ENCODE results near the gene STXBP3.
"Not testable (repeated sequence)": the region's sequence is repeated elsewhere in the genome, so short reads cannot be mapped to it uniquely, and the experiment has no call there.

STXBP3 gene

GRCh38 chr1:108746382-108747170 is at the start of gene STXBP3:
Gene STXBP3, plus strand, starts transcription at chr1:108746674. Its CDS starts 64 bp downstream, at chr1:108746738.
- DNase-seq (ENCODE audit: insufficient read length, low spot score): peak; percentile 76
- FAIRE-seq: peak; percentile 73

- DNase-seq (ENCODE audit: insufficient read length, low spot score): no peak
- no peak for FAIRE-seq
Observed at GRCh38 chr1:108699375-108700332, 46.8 kb upstream of the STXBP3 start.

- no peak for DNase-seq (ENCODE audit: insufficient read length, low spot score)
- no peak for FAIRE-seq
Observed at GRCh38 chr1:108701176-108701849, 45.2 kb upstream of the STXBP3 start.

- FAIRE-seq; DNase-seq (ENCODE audit: insufficient read length, low spot score): not testable (repeated sequence)
Observed at GRCh38 chr1:108702109-108702508, 44.4 kb upstream of the STXBP3 start.

- DNase-seq (ENCODE audit: insufficient read length, low spot score) (no peak), FAIRE-seq (no peak)
Observed at GRCh38 chr1:108703939-108704338, 42.5 kb upstream of the STXBP3 start.

GRCh38 chr1:108704496-108704895 is 42.0 kb upstream of the STXBP3 start:
- DNase-seq (ENCODE audit: insufficient read length, low spot score) (no peak), FAIRE-seq (no peak)

GRCh38 chr1:108706643-108707042 is 39.8 kb upstream of the STXBP3 start:
- no peak for DNase-seq (ENCODE audit: insufficient read length, low spot score)
- FAIRE-seq: no peak

- FAIRE-seq (no peak), DNase-seq (ENCODE audit: insufficient read length, low spot score) (no peak)
Observed at GRCh38 chr1:108708691-108709660, 37.5 kb upstream of the STXBP3 start.

GRCh38 chr1:108712606-108713150 is 33.8 kb upstream of the STXBP3 start, which contains the start of gene FNDC7:
Gene FNDC7, plus strand, starts transcription at chr1:108712908. Its CDS starts 26 bp downstream, at chr1:108712934.
- FAIRE-seq (no peak), DNase-seq (ENCODE audit: insufficient read length, low spot score) (no peak)

GRCh38 chr1:108715932-108716331 is 30.5 kb upstream of the STXBP3 start:
- FAIRE-seq (no peak), DNase-seq (ENCODE audit: insufficient read length, low spot score) (no peak)

GRCh38 chr1:108716437-108717230 is 29.8 kb upstream of the STXBP3 start:
- FAIRE-seq (no peak), DNase-seq (ENCODE audit: insufficient read length, low spot score) (no peak)

GRCh38 chr1:108717774-108718316 is 28.6 kb upstream of the STXBP3 start:
- DNase-seq (ENCODE audit: insufficient read length, low spot score): no peak
- no peak for FAIRE-seq

- no peak for DNase-seq (ENCODE audit: insufficient read length, low spot score)
- no peak for FAIRE-seq
Observed at GRCh38 chr1:108718927-108719655, 27.4 kb upstream of the STXBP3 start.

- peak; percentile 45 for DNase-seq (ENCODE audit: insufficient read length, low spot score)
- FAIRE-seq: no peak
Observed at GRCh38 chr1:108719656-108720435, 26.6 kb upstream of the STXBP3 start.

- no peak for DNase-seq (ENCODE audit: insufficient read length, low spot score)
- FAIRE-seq: no peak
Observed at GRCh38 chr1:108722292-108722691, 24.2 kb upstream of the STXBP3 start.

- DNase-seq (ENCODE audit: insufficient read length, low spot score): no peak
- no peak for FAIRE-seq
Observed at GRCh38 chr1:108725906-108726305, 20.6 kb upstream of the STXBP3 start.

Data from HTR-8/SVneo (cell line).